Upper lobe of left lung (tissue), 6 donors: ENCODE data around the gene ARMC12. TPM values are rescaled to one million over a fixed set of nuclear protein-coding genes. Genes with fewer than 3 reads are reported as not detected.
"Not testable (repeated sequence)": the region's sequence is repeated elsewhere in the genome, so short reads cannot be mapped to it uniquely, and the experiment has no call there.

Experiments
- ATAC-seq, 2 donors: fragments of 200-7000 bp; cut with Tn5 transposase; one replicate each; pipeline ENCODE4 v1.9.1; 2022; ENCODE audit warnings: mild to moderate bottlenecking in 2 of 2, moderate library complexity in 2 of 2; ENCODE audit not compliant: low FRiP score in 2 of 2
- DNase-seq, 2 donors: peaks; one replicate each; pipeline ENCODE4 v3.0.0-alpha.2; 2019 to 2020
- H3K27ac ChIP-seq, 4 donors: fragments of 200-600 bp; sonication (generic); one replicate each; pipeline ENCODE4 v1.5.1; 2016 to 2019
- H3K27me3 ChIP-seq, 4 donors: fragments of 200-600 bp; sonication (generic); one replicate each; pipeline ENCODE4 v1.5.1; 2017 to 2019
- H3K36me3 ChIP-seq, 4 donors: fragments of 200-600 bp; sonication (generic); one replicate each; pipeline ENCODE4 v1.5.1; 2016 to 2019
- H3K4me1 ChIP-seq, 4 donors: fragments of 200-600 bp; sonication (generic); one replicate each; pipeline ENCODE4 v1.5.1; 2018 to 2019
- H3K4me3 ChIP-seq, 4 donors: fragments of 200-600 bp; sonication (generic); one replicate each; pipeline ENCODE4 v1.5.1; 2017 to 2019; ENCODE audit warnings: mild to moderate bottlenecking in 2 of 4, moderate library complexity in 1 of 4
- H3K9me3 ChIP-seq, 4 donors: fragments of 200-600 bp; sonication (generic); one replicate each; pipeline ENCODE4 v1.5.1; 2018 to 2019
- EP300 ChIP-seq, 4 donors: sonication (generic); formaldehyde crosslinking; IDR thresholded peaks; one replicate each; pipeline ENCODE4 v1.5.1; 2017; ENCODE audit warnings: antibody characterized with exemption in 4 of 4, control low read depth in 2 of 4
- POLR2A ChIP-seq, 4 donors: fragments of 450-650 bp; IDR thresholded peaks; one replicate each; pipeline ENCODE4 v1.5.1; 2016 to 2017; ENCODE audit warnings: antibody characterized with exemption in 4 of 4, mild to moderate bottlenecking in 2 of 4
- POLR2AphosphoS5 ChIP-seq, 2 donors: sonication (generic); formaldehyde crosslinking; IDR thresholded peaks; one replicate each; pipeline ENCODE4 v1.5.1; 2017; ENCODE audit warnings: antibody characterized with exemption in 2 of 2
- WGBS, 2 donors: methylation state at CpG; one replicate each; pipeline ENCODE4 v1.1.5; 2017 to 2018; 5-methylcytosine and 5-hydroxymethylcytosine counted together
- total RNA-seq, 6 donors: library from RNA; depleted of rRNA in 4 of 6; stranded (reverse); fragments of >200 nt in 4 of 6; gene quantifications; one replicate each; pipeline versions ENCODE4 v1.1.0 to v1.2.1, GENCODE V29; 2016 to 2021
- TF ChIP-seq, protein P1 (sequence below), 6 experiments: fragments of 450-650 bp in 4 of 6; fragments of 200-600 bp in 2 of 6; sonication (generic) in 2 of 6; IDR thresholded peaks; one replicate each; pipeline ENCODE4 v1.5.1; 2016 to 2019; ENCODE audit warnings: antibody characterized with exemption in 6 of 6
- donor health status: DM: no; HTN: no; CAD: no; lungs with moderate emphysema.
- donor health status: DM: no; HTN: yes; CAD: no; lungs with severe emphysema.

ARMC12 gene, protein sequence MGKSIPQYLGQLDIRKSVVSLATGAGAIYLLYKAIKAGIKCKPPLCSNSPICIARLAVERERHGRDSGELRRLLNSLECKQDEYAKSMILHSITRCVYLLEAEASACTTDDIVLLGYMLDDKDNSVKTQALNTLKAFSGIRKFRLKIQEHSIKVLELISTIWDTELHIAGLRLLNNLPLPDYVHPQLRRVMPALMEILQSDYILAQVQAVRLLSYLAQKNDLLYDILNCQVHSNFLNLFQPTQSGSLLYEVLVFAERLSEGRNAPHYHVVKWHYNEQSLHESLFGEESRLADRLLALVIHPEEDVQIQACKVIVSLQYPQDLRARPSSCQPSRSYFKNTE
- total RNA-seq: 1 to 10 TPM in 1 of 6 donors, under 1 TPM in 4, not detected in 1; 0.46 to 6.3 (median 0.74) TPM

DNA sequence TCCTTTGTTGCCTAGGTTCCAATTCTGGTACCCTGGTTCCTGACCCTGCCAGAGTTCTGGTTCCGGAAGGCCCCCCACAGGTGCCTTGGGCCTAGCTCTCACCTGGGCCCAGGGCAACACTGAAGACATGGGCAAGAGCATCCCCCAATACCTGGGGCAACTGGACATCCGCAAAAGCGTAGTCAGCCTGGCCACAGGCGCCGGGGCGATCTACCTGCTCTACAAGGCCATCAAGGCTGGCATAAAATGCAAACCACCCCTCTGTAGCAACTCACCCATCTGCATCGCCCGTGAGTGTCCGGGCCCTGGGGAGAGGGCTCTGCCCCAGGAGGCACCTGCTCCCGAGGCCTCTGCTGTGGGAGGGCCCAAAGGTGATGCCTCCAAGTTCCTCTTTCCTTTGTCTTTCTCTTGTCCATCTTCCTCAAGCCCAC is at the start of gene ARMC12:
Gene ARMC12, plus strand, starts transcription at position 51 of the 431 bp plus-strand sequence. Its CDS starts 77 bp downstream, at position 128.
- Histone ChIP-seq H3K4me3 (no peak within 1 kb of the TSS), H3K36me3 (no peaks in the 10 kb centered on the region), H3K4me1 (peaks cover 38 to 47% (median 44%) of the 10 kb centered on the region in 4 donors), H3K27ac (peak within 1 kb of the TSS in 2 of 4 donors; percentile 62 to 100), H3K9me3 (no peaks in the 10 kb centered on the region), H3K27me3 (no peaks in the 10 kb centered on the region)
- no peak for ATAC-seq
- 95 to 97% methylated on average over 9 to 10 of the region's 10 CpGs for WGBS, 2 donors
- DNase-seq: no peak
- TF ChIP-seq EP300 (IDR thresholded peaks at IDR 0.05) (no peak), POLR2AphosphoS5 (IDR thresholded peaks at IDR 0.05) (no peak), POLR2A (IDR thresholded peaks at IDR 0.05) (no peak)
- TF ChIP-seq, protein P1, sequence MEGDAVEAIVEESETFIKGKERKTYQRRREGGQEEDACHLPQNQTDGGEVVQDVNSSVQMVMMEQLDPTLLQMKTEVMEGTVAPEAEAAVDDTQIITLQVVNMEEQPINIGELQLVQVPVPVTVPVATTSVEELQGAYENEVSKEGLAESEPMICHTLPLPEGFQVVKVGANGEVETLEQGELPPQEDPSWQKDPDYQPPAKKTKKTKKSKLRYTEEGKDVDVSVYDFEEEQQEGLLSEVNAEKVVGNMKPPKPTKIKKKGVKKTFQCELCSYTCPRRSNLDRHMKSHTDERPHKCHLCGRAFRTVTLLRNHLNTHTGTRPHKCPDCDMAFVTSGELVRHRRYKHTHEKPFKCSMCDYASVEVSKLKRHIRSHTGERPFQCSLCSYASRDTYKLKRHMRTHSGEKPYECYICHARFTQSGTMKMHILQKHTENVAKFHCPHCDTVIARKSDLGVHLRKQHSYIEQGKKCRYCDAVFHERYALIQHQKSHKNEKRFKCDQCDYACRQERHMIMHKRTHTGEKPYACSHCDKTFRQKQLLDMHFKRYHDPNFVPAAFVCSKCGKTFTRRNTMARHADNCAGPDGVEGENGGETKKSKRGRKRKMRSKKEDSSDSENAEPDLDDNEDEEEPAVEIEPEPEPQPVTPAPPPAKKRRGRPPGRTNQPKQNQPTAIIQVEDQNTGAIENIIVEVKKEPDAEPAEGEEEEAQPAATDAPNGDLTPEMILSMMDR (IDR thresholded peaks at IDR 0.05): no peak

DNA sequence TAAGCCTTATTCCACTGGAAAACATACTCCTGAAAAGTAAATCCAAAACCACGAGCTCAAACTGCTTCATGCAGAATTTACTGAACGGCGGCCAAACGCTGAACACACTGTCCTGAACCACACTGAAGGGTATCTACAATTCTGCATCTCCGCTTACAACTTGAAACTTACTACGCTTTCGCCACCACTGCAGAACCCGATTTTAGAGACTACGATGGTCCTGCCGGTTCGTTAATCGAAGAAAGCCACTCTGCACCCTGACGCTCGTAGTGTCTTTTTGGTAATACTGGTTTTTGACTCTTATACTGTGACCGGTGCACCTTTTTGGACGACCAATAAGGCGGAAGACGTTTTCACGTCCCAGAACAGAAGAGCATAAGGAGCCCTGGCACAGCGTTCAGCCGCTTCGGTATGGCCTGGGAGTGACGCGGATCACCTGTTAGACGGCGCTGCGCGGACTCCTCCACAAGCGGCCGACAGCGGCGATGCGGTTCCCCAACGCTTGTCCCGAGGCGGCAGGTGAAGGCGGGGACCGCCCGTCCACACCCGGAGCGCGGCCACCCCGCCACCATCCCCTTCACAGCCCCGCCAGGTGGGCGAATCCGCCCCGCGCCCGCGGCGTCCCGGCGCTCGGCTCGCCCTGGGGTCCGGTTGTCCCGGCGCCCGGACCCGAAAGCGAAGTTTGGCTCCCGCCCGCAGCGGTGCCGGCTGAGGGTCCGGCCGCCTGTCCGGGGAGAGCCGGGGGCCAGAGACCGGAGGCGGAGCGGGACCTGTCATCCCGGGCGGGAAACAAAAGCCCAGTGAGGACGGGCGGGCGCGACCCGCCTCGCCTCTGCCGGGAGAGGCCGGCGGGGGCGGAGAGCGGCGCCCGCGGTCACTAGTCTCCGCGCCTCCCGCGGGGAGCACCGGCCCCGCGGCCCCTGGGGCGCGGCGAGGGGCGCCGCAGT is 48.9 kb upstream of the ARMC12 start:
- Histone ChIP-seq H3K36me3 (peaks cover 0 to 14% (median 11%) of the 10 kb centered on the region in 4 donors), H3K27ac (peak overlapping the region; percentile 96 to 100 (median 99)), H3K4me3 (peak overlapping the region; percentile 65 to 82 (median 80)), H3K4me1 (peaks cover 36 to 49% (median 41%) of the 10 kb centered on the region in 4 donors), H3K27me3 (no peaks in the 10 kb centered on the region), H3K9me3 (no peaks in the 10 kb centered on the region)
- 1 to 9% methylated on average over 14 to 46 of the region's 100 CpGs for WGBS, 2 donors
- DNase-seq (peak; percentile 70 to 90), ATAC-seq (peak; percentile 43 to 60)
- TF ChIP-seq POLR2A (IDR thresholded peaks at IDR 0.05) (peak in 1 of 4 donors; percentile 61), POLR2AphosphoS5 (IDR thresholded peaks at IDR 0.05) (peak; percentile 24 to 37), EP300 (IDR thresholded peaks at IDR 0.05) (no peak)
- TF ChIP-seq, protein P1 (IDR thresholded peaks at IDR 0.05): no peak

DNA sequence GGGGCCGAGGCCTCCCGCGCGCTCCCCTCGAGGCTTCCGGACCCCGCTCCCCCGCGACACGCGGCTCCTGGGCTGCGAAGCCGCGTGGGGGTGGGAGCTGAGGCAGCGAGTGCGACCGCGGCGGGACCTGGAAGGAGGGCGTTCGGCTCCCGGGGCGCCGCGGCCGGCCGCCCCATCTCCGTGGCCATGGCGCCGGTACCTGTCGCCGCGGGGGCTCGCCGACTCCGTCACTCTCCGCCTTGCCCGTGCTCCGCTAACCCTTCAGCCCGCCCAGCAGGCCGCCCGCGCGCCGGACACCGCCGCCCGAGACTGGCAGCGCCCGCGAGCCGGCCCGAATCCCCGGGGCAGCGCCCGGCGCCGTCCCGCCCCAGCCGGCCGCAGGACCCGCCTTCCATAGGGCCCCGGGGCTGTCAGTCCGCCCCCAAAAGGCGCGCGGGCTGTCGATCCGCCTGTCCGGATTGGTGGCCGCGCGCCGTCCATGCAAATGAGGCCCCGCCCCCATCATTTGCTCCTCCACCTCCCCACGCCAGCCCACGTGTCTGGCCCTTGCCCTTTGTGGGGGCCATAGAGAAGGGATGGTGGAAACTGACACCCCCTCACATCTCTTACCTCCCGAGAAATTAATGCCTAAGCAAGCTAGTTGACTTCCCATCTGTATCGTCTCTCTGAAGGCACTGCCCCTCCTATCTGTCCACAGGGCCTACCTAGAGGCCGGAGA is 48.1 kb upstream of the ARMC12 start, which contains the start of gene FKBP5:
Gene FKBP5, minus strand, starts transcription at position 311 of the 718 bp plus-strand sequence. CDS start 46,091 bp downstream, outside the sequence.
- H3K4me3 ChIP-seq: peak within 1 kb of the TSS; percentile 65 to 82 (median 80)
- no peaks in the 10 kb centered on the region for H3K27me3 ChIP-seq
- peak; percentile 98 for DNase-seq
- ATAC-seq: peak; percentile 96
- 5 to 6% methylated on average over 5 to 27 of the region's 80 CpGs for WGBS, 2 donors
- peaks cover 34 to 46% (median 37%) of the 10 kb centered on the region in 4 donors for H3K4me1 ChIP-seq
- peak within 1 kb of the TSS; percentile 96 to 100 (median 99) for H3K27ac ChIP-seq
- H3K9me3 ChIP-seq: no peaks in the 10 kb centered on the region
- TF ChIP-seq EP300 (IDR thresholded peaks at IDR 0.05) (no peak), POLR2A (IDR thresholded peaks at IDR 0.05) (peak in 3 of 4 donors; percentile 98 to 99 (median 99)), POLR2AphosphoS5 (IDR thresholded peaks at IDR 0.05) (peak; percentile 86 to 93)
- TF ChIP-seq, protein P1 (IDR thresholded peaks at IDR 0.05): peak in 3 of 6 experiments; percentile 10 to 31 (median 27)
- peaks cover 0 to 6% (median 5%) of the 10 kb centered on the region in 4 donors for H3K36me3 ChIP-seq

DNA sequence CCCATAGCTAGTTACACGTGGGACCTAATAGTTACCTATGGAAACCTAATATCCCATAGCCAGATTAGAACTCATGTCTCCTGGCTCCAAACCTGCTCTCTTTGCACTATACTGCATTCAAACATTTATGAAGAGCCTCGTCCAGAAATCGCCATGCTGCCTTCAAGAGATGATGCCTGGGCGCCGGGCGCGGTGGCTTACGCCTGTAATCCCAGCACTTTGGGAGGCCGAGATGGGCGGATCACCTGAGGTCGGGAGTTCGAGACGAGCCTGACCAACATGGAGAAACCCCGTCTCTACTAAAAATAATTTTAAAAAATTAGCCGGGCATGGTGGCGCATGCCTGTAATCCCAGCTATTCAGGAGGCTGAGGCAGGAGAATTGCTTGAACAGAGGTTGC is 46.8 kb upstream of the ARMC12 start:
- WGBS, 2 donors: 97% methylated on average over 16 of the region's 16 CpGs
- not testable (repeated sequence) for H3K4me3 ChIP-seq, H3K9me3 ChIP-seq, ATAC-seq, H3K27me3 ChIP-seq, H3K36me3 ChIP-seq
- DNase-seq: peak in 1 of 2 donors; percentile 76
- Histone ChIP-seq H3K4me1 (peaks cover 26 to 34% (median 30%) of the 10 kb centered on the region in 4 donors), H3K27ac (peak overlapping the region in 3 of 4 donors; percentile 66 to 100 (median 96))
